OCI-LY7 (cell line): ENCODE measurements around the gene RPS6KA6. TPM values are rescaled to one million over a fixed set of nuclear protein-coding genes. Genes with fewer than 3 reads are reported as not detected.

Experiments
- microRNA-seq: library from miRNA; unstranded; fragments of <30 nt; microRNA quantifications from one replicate; pipeline ENCODE4 v1.2.0, GENCODE V29; 2022; ENCODE audit warnings: borderline replicate concordance
- small RNA-seq: library from RNA; depleted of rRNA; stranded (forward); fragments of <200 nt; gene quantifications from one replicate; pipeline ENCODE3, GENCODE V24; 2014
- total RNA-seq, 2 experiments: library from RNA; depleted of rRNA in 1 of 2; stranded (reverse); fragments of >200 nt in 1 of 2; shearing (Covaris generic) in 1 of 2; gene quantifications; 2 replicates each; pipeline ENCODE4 v1.2.3, GENCODE V29; 2014 to 2022

The RPS6KA6 gene
- total RNA-seq, 2 experiments from 2014 or later, result not detected

Small RNA genes within 50 kb of the gene (microRNA-seq; reads per million reads assigned to microRNA genes)
- gene MIR548I4, result not detected

Small RNA genes within 50 kb of the gene (small RNA-seq; reads per million reads assigned to genes)
- gene MIR548I4, result not detected
